ENCODE measurements around the gene SMYD3. TPM values are rescaled to one million over a fixed set of nuclear protein-coding genes. Genes with fewer than 3 reads are reported as not detected.
"Not testable (repeated sequence)": the region's sequence is repeated elsewhere in the genome, so short reads cannot be mapped to it uniquely, and the experiment has no call there.

The SMYD3 gene
- total RNA-seq, 2 experiments from 2014 or later = 22.6 to 24.6 TPM

DNA sequence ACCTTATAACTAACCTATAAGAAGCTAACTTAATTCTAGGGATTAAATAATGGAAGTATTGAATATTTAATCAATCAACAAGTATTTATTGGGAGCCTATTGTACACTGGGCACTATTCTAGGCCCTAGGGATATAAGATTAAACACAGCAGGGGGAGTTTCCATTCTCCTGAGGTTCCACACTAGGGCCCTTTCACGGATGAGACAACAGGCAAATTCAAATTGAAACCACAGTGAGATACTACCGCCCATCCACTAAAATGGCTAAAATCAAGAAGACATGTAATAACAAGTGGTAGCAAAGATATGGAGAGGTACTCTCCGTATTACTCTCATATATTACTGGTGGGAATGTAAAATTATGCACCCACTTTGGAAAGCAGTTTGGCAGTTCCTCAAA lies 677.9 kb downstream of the SMYD3 start:
- Mint-ChIP-seq H3K4me3 (no peak overlapping the region), H3K36me3 (ENCODE audit: low read depth) (peaks cover 14% of the 10 kb centered on the region), H3K27me3 (no peaks in the 10 kb centered on the region), H3K9me3 (peaks cover 4% of the 10 kb centered on the region), H3K4me1 (ENCODE audit: low read depth) (no peaks in the 10 kb centered on the region), H3K27ac (no peak overlapping the region)
- ATAC-seq (no peak), DNase-seq (no peak)
- CTCF ChIA-PET = no interaction called here
- POLR2A ChIA-PET = no interaction called here
- no peak for TF ChIP-seq CTCF (IDR thresholded peaks at IDR 0.05)
- intact Hi-C loops (cut with micrococcal nuclease) = no loop called here

- intact Hi-C loops (cut with micrococcal nuclease) = no loop called here
- POLR2A ChIA-PET = no interaction called here
- CTCF ChIA-PET = no interaction called here
- Mint-ChIP-seq H3K27me3 (no peaks in the 10 kb centered on the region), H3K36me3 (ENCODE audit: low read depth) (peaks cover 25% of the 10 kb centered on the region), H3K27ac (no peak overlapping the region), H3K9me3 (peaks cover 12% of the 10 kb centered on the region), H3K4me3 (no peak overlapping the region), H3K4me1 (ENCODE audit: low read depth) (no peaks in the 10 kb centered on the region)
- DNase-seq (no peak), ATAC-seq (no peak)
- no peak for TF ChIP-seq CTCF (IDR thresholded peaks at IDR 0.05)
These were observed 679.8 kb downstream of the SMYD3 start for GRCh38 chr1:245827301-245827700.

GRCh38 chr1:245825128-245825901 lies 681.8 kb downstream of the SMYD3 start:
- Mint-ChIP-seq H3K4me3 (no peak overlapping the region), H3K27ac (no peak overlapping the region), H3K27me3 (no peaks in the 10 kb centered on the region), H3K4me1 (ENCODE audit: low read depth) (no peaks in the 10 kb centered on the region), H3K36me3 (ENCODE audit: low read depth) (peaks cover 21% of the 10 kb centered on the region), H3K9me3 (peaks cover 12% of the 10 kb centered on the region)
- intact Hi-C loops (cut with micrococcal nuclease) = no loop called here
- CTCF ChIA-PET = no interaction called here
- POLR2A ChIA-PET = no interaction called here
- DNase-seq (no peak), ATAC-seq (no peak)
- no peak for TF ChIP-seq CTCF (IDR thresholded peaks at IDR 0.05)

DNA sequence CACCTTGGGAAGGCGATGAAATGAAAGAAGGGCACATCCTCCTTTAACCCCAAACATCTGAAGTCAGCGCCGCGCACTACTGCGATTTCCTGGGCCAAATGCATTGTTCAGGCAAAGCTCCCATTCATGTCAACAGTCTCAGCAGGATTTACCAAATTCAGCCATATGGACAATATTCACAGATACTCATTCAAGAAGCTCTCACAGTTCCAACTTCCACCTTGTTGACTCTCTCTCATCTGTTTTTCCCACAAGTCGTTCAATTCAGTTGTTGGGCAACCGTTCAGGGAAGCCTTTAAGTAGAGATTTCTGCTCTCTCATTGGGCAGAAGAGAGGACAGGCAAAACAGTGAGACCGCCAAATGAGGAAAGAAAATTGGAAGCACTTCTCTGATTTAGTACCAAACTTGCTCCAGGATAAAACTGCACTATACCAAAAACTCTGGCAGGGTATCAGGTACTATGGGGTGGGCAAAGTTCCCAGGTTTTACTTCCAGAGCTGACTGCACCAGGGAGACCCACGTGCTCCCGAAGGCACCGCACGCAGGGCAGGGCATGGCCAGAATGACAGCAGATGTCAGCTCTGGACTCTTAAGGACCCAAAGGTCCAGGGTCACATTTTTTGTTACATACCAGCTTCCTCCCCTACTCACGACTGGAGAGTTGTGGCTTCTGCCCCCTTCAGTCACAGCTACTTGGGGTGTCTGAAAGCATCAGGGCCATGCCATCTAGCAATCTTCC lies 683.5 kb downstream of the SMYD3 start:
- intact Hi-C loops (cut with micrococcal nuclease) = no loop called here
- no peaks in the 10 kb centered on the region for H3K27me3 Mint-ChIP-seq
- DNase-seq (no peak), ATAC-seq (no peak)
- CTCF ChIA-PET = no interaction called here
- POLR2A ChIA-PET = no interaction called here
- no peak for TF ChIP-seq CTCF (IDR thresholded peaks at IDR 0.05)
- no peak overlapping the region for H3K4me3 Mint-ChIP-seq
- H3K4me1 Mint-ChIP-seq (ENCODE audit: low read depth) = no peaks in the 10 kb centered on the region
- no peak overlapping the region for H3K27ac Mint-ChIP-seq
- peaks cover 12% of the 10 kb centered on the region for H3K9me3 Mint-ChIP-seq
- H3K36me3 Mint-ChIP-seq (ENCODE audit: low read depth) = peaks cover 21% of the 10 kb centered on the region

DNA sequence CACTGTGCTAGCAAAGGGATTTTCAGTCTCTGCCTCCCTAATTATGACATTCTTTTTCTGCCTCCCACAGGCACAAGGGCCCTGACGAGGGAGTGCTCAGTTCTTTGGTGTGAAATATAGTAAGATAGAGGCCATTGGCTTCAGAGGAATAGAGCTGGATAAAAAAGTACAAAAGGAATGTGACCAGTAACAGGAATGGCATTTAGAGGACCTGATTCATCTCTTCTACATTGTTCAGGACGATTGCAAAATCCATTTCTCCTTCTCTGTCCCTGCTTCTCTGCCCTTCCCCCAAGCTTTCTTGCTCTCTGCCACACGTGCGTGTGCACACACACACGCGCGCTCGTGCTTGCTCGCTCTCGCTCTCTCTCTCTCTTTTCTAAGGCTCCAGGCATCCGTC lies 684.1 kb downstream of the SMYD3 start:
- ChIA-PET POLR2A (no interaction called here), CTCF (no interaction called here)
- H3K27ac Mint-ChIP-seq = no peak overlapping the region
- DNase-seq (no peak), ATAC-seq (no peak)
- no peaks in the 10 kb centered on the region for H3K4me1 Mint-ChIP-seq (ENCODE audit: low read depth)
- intact Hi-C loops (cut with micrococcal nuclease) = no loop called here
- H3K27me3 Mint-ChIP-seq = no peaks in the 10 kb centered on the region
- H3K9me3 Mint-ChIP-seq = peaks cover 12% of the 10 kb centered on the region
- H3K4me3 Mint-ChIP-seq = no peak overlapping the region
- H3K36me3 Mint-ChIP-seq (ENCODE audit: low read depth) = peaks cover 21% of the 10 kb centered on the region
- no peak for TF ChIP-seq CTCF (IDR thresholded peaks at IDR 0.05)

GRCh38 chr1:245818363-245818762 lies 688.7 kb downstream of the SMYD3 start:
- CTCF ChIA-PET; H3K4me1 Mint-ChIP-seq (ENCODE audit: low read depth); H3K9me3 Mint-ChIP-seq; intact Hi-C loops (cut with micrococcal nuclease); ATAC-seq; H3K4me3 Mint-ChIP-seq; DNase-seq; H3K27me3 Mint-ChIP-seq; H3K27ac Mint-ChIP-seq; POLR2A ChIA-PET; H3K36me3 Mint-ChIP-seq (ENCODE audit: low read depth): not testable (repeated sequence)

- H3K27ac Mint-ChIP-seq; intact Hi-C loops (cut with micrococcal nuclease); DNase-seq; H3K27me3 Mint-ChIP-seq; H3K4me1 Mint-ChIP-seq (ENCODE audit: low read depth); H3K36me3 Mint-ChIP-seq (ENCODE audit: low read depth); CTCF ChIA-PET; H3K9me3 Mint-ChIP-seq; H3K4me3 Mint-ChIP-seq; POLR2A ChIA-PET; ATAC-seq: not testable (repeated sequence)
These were observed 690.6 kb downstream of the SMYD3 start for GRCh38 chr1:245816496-245816895.
